OCI-LY7 (cell line): ENCODE results near the gene TICRR. TPM values are rescaled to one million over a fixed set of nuclear protein-coding genes. Genes with fewer than 3 reads are reported as not detected.

Experiments
- BruUV-seq: library from RNA; stranded (reverse); fragments of 400-500 nt; replicated peaks from 2 replicates; lab custom pipeline; 2021; lab: Mats Ljungman, UMichigan
- CTCF ChIA-PET: fragments of 300-600 bp; sonication (Branson Sonifier 250); formaldehyde crosslinking; loops from one replicate; lab custom pipeline; 2022; ENCODE audit warnings: antibody characterized with exemption; ENCODE audit not compliant: unreplicated experiment; lab: Charles Lee
- POLR2A ChIA-PET: fragments of 300-600 bp; sonication (Branson Sonifier 250); formaldehyde crosslinking; loops from one replicate; lab custom pipeline; 2022; ENCODE audit warnings: antibody characterized with exemption; lab: Charles Lee
- DNase-seq: peaks from one replicate; pipeline ENCODE4 v3.0.0-alpha.2; 2015; ENCODE audit warnings: low spot score
- H2AFZ ChIP-seq: fragments of 200-600 bp; sonication (generic), shearing (Covaris generic); 2 replicates; pipeline ENCODE4 v1.6.1; 2014; ENCODE audit warnings: mild to moderate bottlenecking, antibody characterized with exemption, low read length, moderate library complexity
- H3K27ac ChIP-seq: fragments of 200-600 bp; sonication (generic); 2 replicates; pipeline ENCODE4 v1.5.1; 2014; ENCODE audit warnings: mixed run types, low read depth, mild to moderate bottlenecking, moderate library complexity, low read length, inconsistent platforms; ENCODE audit not compliant: poor library complexity, severe bottlenecking
- H3K36me3 ChIP-seq: fragments of 200-600 bp; sonication (generic); 2 replicates; pipeline ENCODE4 v1.6.1; 2014; ENCODE audit warnings: mild to moderate bottlenecking, antibody characterized with exemption, low read length, moderate library complexity, mixed read lengths; ENCODE audit not compliant: insufficient read depth
- H3K4me1 ChIP-seq: fragments of 200-600 bp; sonication (generic); 2 replicates; pipeline ENCODE4 v1.5.1; 2014; ENCODE audit warnings: mild to moderate bottlenecking, low read length; ENCODE audit not compliant: insufficient read depth, poor library complexity, severe bottlenecking
- H3K4me2 ChIP-seq: fragments of 200-600 bp; sonication (generic); 2 replicates; pipeline ENCODE4 v1.6.1; 2014; ENCODE audit warnings: mild to moderate bottlenecking, low read length
- H3K4me3 ChIP-seq: fragments of 200-600 bp; sonication (generic); 2 replicates; pipeline ENCODE4 v1.5.1; 2014; ENCODE audit warnings: mild to moderate bottlenecking, low read depth, low read length; ENCODE audit not compliant: poor library complexity, severe bottlenecking
- H3K79me2 ChIP-seq: fragments of 200-600 bp; sonication (generic); 2 replicates; pipeline ENCODE4 v1.6.1; 2016; ENCODE audit warnings: low read depth, mild to moderate bottlenecking, low read length, moderate library complexity, mixed read lengths; ENCODE audit not compliant: insufficient read depth
- H3K9me2 ChIP-seq: fragments of 200-600 bp; sonication (generic); 2 replicates; pipeline ENCODE4 v1.6.1; 2016; ENCODE audit warnings: mild to moderate bottlenecking, low read length, mixed read lengths; ENCODE audit not compliant: insufficient read depth
- H3K9me3 ChIP-seq: fragments of 200-600 bp; sonication (generic); 2 replicates; pipeline ENCODE4 v1.6.1; 2014; ENCODE audit warnings: mild to moderate bottlenecking, mixed run types, low read length, mixed read lengths
- H4K20me1 ChIP-seq: fragments of 200-600 bp; sonication (generic); 2 replicates; pipeline ENCODE4 v1.6.1; 2014; ENCODE audit warnings: mild to moderate bottlenecking, antibody characterized with exemption, low read length, moderate library complexity, mixed read lengths; ENCODE audit not compliant: insufficient read depth
- EZH2phosphoT487 ChIP-seq: fragments of 200-600 bp; sonication (generic); IDR thresholded peaks from 2 replicates; pipeline ENCODE4 v1.6.1; 2018; ENCODE audit warnings: low read depth, borderline replicate concordance, mild to moderate bottlenecking, mixed run types, antibody characterized with exemption, low read length, moderate library complexity, mixed read lengths
- intact Hi-C: fragments of 100-400 bp; cut with micrococcal nuclease; formaldehyde crosslinking; loops from one replicate; pipeline ENCODE4 v1.10.0; 2022; ENCODE audit not compliant: unreplicated experiment
- total RNA-seq, 2 experiments: library from RNA; depleted of rRNA in 1 of 2; stranded (reverse); fragments of >200 nt in 1 of 2; shearing (Covaris generic) in 1 of 2; gene quantifications; 2 replicates each; pipeline ENCODE4 v1.2.3, GENCODE V29; 2014 to 2022
- TF ChIP-seq, protein P1 (sequence below): fragments of 200-600 bp; sonication (generic); conservative IDR thresholded peaks from 2 replicates; pipeline ENCODE4 v1.5.1; 2014; ENCODE audit warnings: mild to moderate bottlenecking, antibody characterized with exemption, low read length, moderate library complexity, mixed read lengths

TICRR gene
- total RNA-seq, 2 experiments from 2014 or later: 25.9 to 44.4 TPM

DNA sequence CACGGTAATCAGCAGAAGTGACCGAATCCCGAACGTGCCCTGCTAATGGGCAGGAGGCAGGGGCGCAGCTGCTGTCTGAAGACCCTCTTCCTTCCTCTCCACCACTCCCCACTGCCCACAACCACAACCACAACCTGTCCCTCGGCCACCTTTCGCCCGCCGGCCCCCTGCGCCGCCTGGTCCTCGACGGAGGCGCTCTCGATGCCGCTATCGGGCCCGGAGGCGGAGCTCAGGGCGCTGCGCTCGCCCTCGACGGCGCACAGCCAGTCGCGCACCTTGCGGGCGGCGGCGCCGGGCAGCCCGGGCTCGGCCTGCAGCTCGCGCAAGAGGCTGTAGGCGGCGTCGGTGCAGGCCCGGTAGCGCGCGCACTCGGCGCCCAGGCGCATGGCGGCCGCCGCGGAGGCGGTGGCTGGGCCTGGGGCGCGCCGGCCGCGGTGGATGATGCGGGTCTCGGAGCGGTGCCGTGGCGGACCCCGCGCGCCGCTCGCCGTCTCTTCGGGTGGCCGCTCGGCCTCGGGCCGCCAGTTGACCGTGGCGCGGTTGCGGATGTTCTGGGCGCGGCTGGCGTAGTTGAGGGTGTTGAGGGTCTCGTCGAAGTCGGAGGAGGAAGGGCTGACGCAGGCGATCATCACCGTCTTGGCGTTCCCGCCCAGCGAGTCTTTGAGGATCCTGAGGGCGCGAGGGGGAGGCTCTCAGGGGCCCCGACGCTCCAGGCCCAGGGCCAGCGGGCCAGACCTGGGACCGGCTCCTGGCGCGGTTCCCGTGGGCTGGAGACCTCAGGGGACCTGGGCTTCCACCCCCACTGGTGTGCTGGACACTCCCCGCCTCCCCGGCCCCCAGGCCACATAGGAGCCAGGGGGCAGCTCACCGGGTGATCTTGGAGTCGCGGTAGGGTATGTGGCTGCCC, 73.1 kb downstream of the TICRR start:
- H3K4me3 ChIP-seq: no peak overlapping the region
- no peak overlapping the region for H3K4me2 ChIP-seq
- no peaks in the 10 kb centered on the region for H3K4me1 ChIP-seq
- no TSS peak for BruUV-seq
- H2AFZ ChIP-seq: no peak overlapping the region
- ChIA-PET CTCF (no interaction called here), POLR2A (no interaction called here)
- H3K27ac ChIP-seq: no peak overlapping the region
- intact Hi-C loops: no loop called here
- H3K9me2 ChIP-seq: no peaks in the 10 kb centered on the region
- H3K36me3 ChIP-seq: no peaks in the 10 kb centered on the region
- TF ChIP-seq, protein P1, sequence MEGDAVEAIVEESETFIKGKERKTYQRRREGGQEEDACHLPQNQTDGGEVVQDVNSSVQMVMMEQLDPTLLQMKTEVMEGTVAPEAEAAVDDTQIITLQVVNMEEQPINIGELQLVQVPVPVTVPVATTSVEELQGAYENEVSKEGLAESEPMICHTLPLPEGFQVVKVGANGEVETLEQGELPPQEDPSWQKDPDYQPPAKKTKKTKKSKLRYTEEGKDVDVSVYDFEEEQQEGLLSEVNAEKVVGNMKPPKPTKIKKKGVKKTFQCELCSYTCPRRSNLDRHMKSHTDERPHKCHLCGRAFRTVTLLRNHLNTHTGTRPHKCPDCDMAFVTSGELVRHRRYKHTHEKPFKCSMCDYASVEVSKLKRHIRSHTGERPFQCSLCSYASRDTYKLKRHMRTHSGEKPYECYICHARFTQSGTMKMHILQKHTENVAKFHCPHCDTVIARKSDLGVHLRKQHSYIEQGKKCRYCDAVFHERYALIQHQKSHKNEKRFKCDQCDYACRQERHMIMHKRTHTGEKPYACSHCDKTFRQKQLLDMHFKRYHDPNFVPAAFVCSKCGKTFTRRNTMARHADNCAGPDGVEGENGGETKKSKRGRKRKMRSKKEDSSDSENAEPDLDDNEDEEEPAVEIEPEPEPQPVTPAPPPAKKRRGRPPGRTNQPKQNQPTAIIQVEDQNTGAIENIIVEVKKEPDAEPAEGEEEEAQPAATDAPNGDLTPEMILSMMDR: no peak
- TF ChIP-seq EZH2phosphoT487: no peak
- no peak for DNase-seq
- no peaks in the 10 kb centered on the region for H3K79me2 ChIP-seq
- no peaks in the 10 kb centered on the region for H4K20me1 ChIP-seq
- no peaks in the 10 kb centered on the region for H3K9me3 ChIP-seq

DNA sequence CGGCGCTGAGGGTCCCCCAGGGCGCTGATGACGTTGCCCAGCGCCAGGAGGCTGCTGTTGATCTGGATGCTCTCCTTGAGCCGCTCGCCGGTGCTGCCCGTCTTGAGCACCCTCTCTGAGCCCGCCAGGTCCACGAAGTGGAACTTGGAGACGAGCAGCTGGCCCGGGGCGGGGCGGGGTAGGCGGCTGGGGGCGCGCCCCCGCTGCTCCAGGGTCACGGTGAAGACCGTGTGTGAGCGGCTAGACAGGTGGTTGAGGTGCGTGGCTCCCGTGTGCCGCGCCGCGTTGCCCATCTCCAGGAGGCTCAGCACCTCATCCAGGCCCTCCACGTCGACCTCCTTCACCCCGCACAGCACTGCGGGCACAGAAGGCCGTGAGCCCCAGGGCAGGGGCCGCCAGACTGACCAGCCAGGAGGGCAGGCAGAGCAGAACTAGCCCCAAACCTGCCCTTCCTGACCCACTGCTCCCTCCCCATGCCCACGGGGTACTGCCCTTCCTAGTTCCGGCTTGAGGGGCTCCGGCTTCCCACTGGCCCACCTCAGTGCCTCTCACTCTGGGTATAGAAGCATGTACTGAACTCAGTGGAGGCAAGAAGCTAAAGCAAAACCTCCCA, 73.8 kb downstream of the TICRR start:
- no TSS peak for BruUV-seq
- intact Hi-C loops: no loop called here

More for the DNA sequence above, 73.8 kb downstream of the TICRR start:
- no peaks in the 10 kb centered on the region for H3K4me1 ChIP-seq
- no peaks in the 10 kb centered on the region for H3K36me3 ChIP-seq
- H2AFZ ChIP-seq: no peak overlapping the region
- POLR2A ChIA-PET: no interaction called here
- no peaks in the 10 kb centered on the region for H3K9me2 ChIP-seq
- H3K4me3 ChIP-seq: no peak overlapping the region
- CTCF ChIA-PET: no interaction called here
- H3K79me2 ChIP-seq: no peaks in the 10 kb centered on the region
- H3K27ac ChIP-seq: no peak overlapping the region
- TF ChIP-seq EZH2phosphoT487: no peak
- TF ChIP-seq, protein P1: no peak
- H3K9me3 ChIP-seq: no peaks in the 10 kb centered on the region
- H3K4me2 ChIP-seq: no peak overlapping the region
- no peak for DNase-seq
- no peaks in the 10 kb centered on the region for H4K20me1 ChIP-seq
